ENCODE results near the gene CDK19. TPM values are rescaled to one million over a fixed set of nuclear protein-coding genes. Genes with fewer than 3 reads are reported as not detected.

CDK19 gene
- total and polyA plus RNA-seq, 10 of the 15 experiments (the other 5 are each of a cell fraction or from before 2014, with no cell fraction given), result 4.6 to 21.4 (median 12.4) TPM

- TF ChIP-seq E4F1 (IDR thresholded peaks at IDR 0.05; ENCODE audit: borderline replicate concordance, partially characterized antibody), result no peak
These were observed 105.2 kb downstream of the CDK19 start (continued) for GRCh38 chr6:110710115-110710514.

- H3K9me3 ChIP-seq (replicated peaks; ENCODE audit: control insufficient read depth, insufficient read depth, low read length), result no peaks in the 10 kb centered on the region
- no peaks in the 10 kb centered on the region for H3K27me3 ChIP-seq (replicated peaks in 1 of 2; ENCODE audit: control insufficient read depth in 2 of 2, insufficient read depth in 2 of 2, low read length in 1 of 2)
- no peak for ATAC-seq
- H3K27ac ChIP-seq (ENCODE audit: control insufficient read depth, insufficient read depth), result no peak overlapping the region
- H3K79me2 ChIP-seq (ENCODE audit: control insufficient read depth, insufficient read depth, low read length), result no peaks in the 10 kb centered on the region
- ChIA-PET SMC1A (ENCODE audit: uncharacterized antibody, unreplicated experiment) (interaction anchor here (0.6 to 1.3 kb wide), 3 partner anchors 11 to 149 kb away, joined by 3 to 5 read pairs (median 3); no protein-coding TSS in a partner anchor), RAD21 (ENCODE audit: unreplicated experiment) (no interaction called here), CTCF (interaction anchor here (0.9 to 1.1 kb wide), 2 partner anchors 180 to 236 kb away, joined by 3 to 4 read pairs; no protein-coding TSS in a partner anchor), POLR2A (no interaction called here)
- no peaks in the 10 kb centered on the region for H3K36me3 ChIP-seq (ENCODE audit: control insufficient read depth in 2 of 2, insufficient read depth in 2 of 2, low read length in 1 of 2)
- in situ Hi-C loops (cut with MboI) (no loop called here), intact Hi-C loops (cut with micrococcal nuclease; ENCODE audit: unreplicated experiment) (no loop called here)
- BruUV-seq (replicated peaks), result no TSS peak
- 90% methylated on average over 2 of the region's 2 CpGs for WGBS (ENCODE audit: insufficient coverage, insufficient replicate concordance, low lambda C conversion rate, missing lambda C conversion rate)
- H3K4me2 ChIP-seq (ENCODE audit: control insufficient read depth, insufficient read depth), result no peak overlapping the region
- no peak for DNase-seq (ENCODE audit: low read depth, low spot score)
- H3K4me3 ChIP-seq, result no peak overlapping the region
- H3K9ac ChIP-seq (ENCODE audit: control insufficient read depth, insufficient read depth, low read length), result no peak overlapping the region
- peaks cover 9% of the 10 kb centered on the region for H3K4me1 ChIP-seq (ENCODE audit: control insufficient read depth, insufficient read depth, low read length)
- no peak overlapping the region for H2AFZ ChIP-seq (ENCODE audit: control insufficient read depth, low read depth, low read length)
- H4K20me1 ChIP-seq (ENCODE audit: control insufficient read depth, insufficient read depth), result no peaks in the 10 kb centered on the region
- no peak for FAIRE-seq
- no peak for TF ChIP-seq RFX5 (IDR thresholded peaks at IDR 0.05; ENCODE audit: low read depth, low read length)
- TF ChIP-seq RUNX3 (IDR thresholded peaks at IDR 0.05; ENCODE audit: low read length), result no peak
- TF ChIP-seq TBL1XR1 (IDR thresholded peaks at IDR 0.05; ENCODE audit: low read depth, low read length), result no peak
- TF ChIP-seq EGR1 (IDR thresholded peaks at IDR 0.05; ENCODE audit: borderline replicate concordance in 1 of 2, low read depth in 2 of 2, low read length in 2 of 2), result no peak
- TF ChIP-seq ZBTB40 (IDR thresholded peaks at IDR 0.05; ENCODE audit: borderline replicate concordance), result no peak
- TF ChIP-seq RAD21 (IDR thresholded peaks at IDR 0.05; ENCODE audit: insufficient read depth, low read depth, low read length), result no peak
- TF ChIP-seq NBN (IDR thresholded peaks at IDR 0.05), result no peak
- TF ChIP-seq FOXK2 (IDR thresholded peaks at IDR 0.05), result no peak
- TF ChIP-seq PBX3 (IDR thresholded peaks at IDR 0.05; ENCODE audit: insufficient replicate concordance, low read depth, low read length), result no peak
- no peak for TF ChIP-seq IRF5 (IDR thresholded peaks at IDR 0.05; ENCODE audit: borderline replicate concordance)
- TF ChIP-seq KDM1A (IDR thresholded peaks at IDR 0.05; ENCODE audit: borderline replicate concordance), result no peak
These were observed 106.8 kb downstream of the CDK19 start for GRCh38 chr6:110708295-110708950.

Measured in GM12878 (cell line).